Measurements from ENCODE around the gene PHF20.
"Not testable (repeated sequence)": the region's sequence is repeated elsewhere in the genome, so short reads cannot be mapped to it uniquely, and the experiment has no call there.

PHF20 gene

DNA sequence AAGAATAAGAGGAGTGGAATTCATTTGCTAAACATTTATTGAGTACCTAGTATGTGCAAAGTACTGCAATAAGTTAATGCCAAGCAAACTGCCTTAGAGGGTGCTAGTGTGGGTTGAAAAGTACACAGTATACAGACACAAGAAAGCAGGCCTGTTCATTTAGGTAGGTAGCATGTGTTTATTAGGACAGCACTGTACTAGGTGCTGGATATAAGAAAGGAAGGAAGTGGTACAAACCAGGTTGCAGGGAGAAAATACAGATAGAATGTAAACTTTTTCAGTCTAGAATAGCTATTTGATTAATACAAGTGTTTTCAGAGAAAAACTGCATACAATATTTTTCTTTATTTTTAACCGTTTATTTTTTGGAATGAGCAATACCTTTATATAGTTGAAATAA, 68.1 kb downstream of the PHF20 start:
- no peak for DNase-seq (ENCODE audit: low spot score)

DNA sequence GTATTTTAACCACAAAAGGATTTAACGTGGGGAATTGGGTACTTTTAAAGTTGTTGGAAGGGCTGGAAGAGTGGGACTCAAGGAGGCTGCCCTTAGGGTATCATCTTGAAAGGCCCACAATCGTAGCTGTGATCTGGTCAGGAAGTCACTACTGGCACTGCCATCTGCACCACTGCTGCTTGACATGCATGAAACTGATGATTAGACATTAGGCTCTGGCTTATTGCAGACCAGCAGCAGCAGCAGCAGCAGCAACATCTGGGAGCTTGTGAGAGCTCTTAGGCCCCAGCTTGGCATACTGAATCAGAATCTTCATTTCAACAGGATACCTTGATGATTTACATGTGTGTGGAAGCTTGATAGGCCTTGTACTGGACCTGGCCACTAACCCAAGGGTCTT, 68.6 kb downstream of the PHF20 start:
- no peak for DNase-seq (ENCODE audit: low spot score)

DNA sequence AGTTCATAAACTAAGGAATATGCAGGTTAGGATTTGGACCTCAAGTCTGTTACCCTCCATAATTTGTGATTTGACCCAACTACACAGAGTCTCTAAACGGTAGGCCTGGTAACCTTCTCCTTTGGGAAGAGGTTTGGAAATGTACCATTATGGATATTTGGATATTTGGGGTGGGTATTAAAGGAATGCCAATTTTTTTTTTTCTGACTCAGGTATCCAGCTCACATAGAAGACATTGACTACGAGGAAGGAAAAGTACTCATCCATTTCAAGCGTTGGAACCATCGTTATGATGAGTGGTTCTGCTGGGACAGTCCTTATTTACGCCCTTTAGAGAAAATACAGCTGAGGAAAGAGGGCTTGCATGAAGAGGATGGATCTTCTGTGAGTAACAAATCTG, 70.5 kb downstream of the PHF20 start:
- no peak for DNase-seq (ENCODE audit: low spot score)

DNA sequence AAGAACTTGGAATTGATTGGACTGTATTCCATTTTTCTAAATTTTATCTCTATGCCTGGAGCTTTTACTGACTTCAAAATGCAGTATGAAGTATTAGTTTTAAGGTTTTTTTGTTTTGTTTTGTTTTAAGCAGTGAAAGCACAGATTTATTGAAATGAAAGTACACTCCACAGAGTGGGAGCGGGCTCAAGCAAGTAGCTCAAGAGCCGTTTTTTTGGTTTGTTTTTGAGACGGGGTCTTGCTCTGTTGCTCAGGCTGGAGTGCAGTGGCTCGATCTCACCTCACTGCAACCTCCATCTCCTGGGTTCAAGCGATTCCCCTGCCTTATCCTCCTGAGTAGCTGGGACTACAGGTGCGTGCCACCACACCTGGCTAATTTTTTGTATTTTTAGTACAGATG, 72.1 kb downstream of the PHF20 start:
- DNase-seq (ENCODE audit: low spot score): not testable (repeated sequence)

DNA sequence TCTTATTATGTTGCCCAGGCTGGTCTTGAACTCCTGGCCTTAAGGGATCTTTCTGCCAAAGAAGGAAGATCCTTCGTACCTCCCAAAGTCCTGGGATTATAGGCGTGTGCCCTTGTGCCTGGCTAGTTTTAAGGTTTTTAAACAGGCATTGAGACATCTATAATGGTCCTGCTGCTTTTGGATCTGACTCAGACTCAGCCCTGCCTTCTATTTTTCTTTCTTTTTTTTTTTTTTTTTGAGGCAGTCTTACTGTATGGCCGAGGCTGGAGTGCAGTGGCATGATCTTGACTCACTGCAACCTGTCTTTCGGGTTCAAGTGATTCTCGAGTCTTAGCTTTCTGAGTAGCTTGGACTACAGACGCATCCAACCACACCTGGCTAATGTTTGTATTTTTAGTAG, 73.7 kb downstream of the PHF20 start:
- no peak for DNase-seq (ENCODE audit: low spot score)

DNA sequence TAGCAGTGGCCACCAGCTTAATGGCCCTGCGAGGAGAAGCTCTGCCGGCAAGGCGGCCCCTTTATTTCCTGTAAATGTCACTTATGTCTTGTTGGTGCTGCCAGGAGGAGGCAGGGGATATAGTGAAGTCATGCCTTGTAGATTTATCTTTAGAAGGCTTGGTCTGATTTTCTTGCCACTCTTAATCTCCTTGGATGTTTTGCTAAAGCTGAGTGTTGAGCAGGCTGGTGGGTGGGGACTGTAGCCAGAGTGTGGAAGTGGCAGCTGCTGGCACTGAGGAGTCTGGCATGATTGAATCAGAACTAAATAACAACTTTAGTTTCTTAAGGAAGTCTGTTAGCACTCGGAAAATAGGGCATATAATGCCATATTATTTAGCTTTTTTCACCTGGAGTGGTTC, 77.9 kb downstream of the PHF20 start:
- no peak for DNase-seq (ENCODE audit: low spot score)

DNA sequence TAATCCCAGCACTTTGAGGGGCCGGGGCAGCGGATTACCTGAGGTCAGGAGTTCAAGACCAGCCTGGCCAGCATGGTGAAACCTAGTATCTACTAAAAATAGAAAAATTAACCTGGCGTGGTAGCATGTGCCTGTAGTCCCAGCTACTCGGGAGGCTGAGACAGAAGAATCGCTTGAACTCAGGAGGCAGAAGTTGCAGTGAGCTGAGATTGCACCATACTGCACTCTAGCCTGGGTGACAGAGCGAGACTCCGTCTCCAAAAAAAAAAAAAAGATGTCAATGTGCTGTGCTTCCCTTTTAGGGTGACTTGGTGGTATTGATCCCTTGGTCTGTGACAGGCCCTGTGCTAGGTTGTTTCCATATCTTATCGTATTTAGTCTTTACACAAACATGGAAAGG, 79.8 kb downstream of the PHF20 start:
- not testable (repeated sequence) for DNase-seq (ENCODE audit: low spot score)

DNA sequence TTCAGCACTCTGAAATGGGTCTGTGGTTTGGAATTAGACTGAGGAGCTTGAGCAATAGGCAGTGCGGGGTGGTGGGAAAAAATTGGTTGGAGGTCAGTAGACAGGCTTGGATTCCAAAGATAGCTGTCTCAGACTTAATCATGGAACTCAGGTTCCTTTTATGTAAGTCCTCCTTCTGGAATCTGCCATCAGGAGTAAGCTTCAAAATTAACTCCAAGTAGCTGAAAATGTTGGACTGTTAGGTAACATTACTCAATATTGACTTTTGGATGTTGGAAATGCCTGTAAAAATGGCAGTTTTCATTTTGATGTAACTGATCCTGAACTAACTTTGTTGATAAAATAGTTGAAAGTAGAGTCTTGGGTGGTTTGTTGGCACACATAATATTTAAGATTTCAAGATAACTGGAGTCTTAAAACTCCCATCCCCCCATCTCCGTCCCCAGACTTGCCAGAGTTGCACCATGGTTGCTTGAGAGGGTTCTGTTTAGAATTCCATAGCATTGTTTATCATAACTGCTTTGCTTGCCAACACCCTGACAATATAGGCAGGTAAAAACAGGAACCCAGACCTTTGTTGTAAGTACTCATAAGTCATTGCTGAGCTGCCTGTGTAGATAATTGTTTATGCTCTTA, 83.0 kb downstream of the PHF20 start:
- DNase-seq (ENCODE audit: low spot score): no peak

DNA sequence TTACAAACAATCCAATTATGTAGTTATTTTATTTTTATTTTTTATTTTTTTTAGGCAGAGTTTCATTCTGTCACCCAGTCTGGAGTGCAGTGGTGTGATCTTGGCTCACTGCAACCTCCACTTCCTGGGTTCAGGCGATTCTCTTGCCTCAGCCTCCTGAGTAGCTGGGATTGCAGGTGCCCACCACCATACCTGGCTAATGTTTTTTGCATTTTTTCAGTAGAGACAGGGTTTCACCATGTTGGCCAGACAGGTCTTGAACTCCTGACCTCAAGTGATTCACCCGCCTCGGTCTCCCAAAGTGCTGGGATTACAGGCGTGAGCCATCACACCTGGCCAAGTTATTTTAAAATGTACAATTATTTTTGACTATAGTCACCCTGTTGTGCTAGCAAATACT, 83.8 kb downstream of the PHF20 start:
- not testable (repeated sequence) for DNase-seq (ENCODE audit: low spot score)

DNA sequence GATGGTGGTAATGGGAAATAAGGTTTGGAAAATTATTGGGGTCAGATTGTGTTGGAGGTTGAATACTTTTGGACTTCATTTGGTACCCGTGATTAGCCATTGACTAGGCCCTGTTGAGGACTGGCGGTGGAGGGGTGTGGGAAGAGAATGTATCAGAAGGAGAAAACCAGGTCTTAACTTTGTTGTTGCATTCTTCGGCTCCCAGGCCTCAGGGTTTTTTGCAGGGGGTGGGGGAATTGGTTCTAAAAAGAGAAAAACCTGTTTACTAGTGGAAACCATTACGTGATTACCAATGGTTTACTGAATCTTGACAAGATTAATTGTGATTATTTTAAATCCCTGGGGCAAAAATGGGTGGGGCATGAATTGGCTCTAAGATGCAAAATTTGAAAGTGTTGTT, 85.1 kb downstream of the PHF20 start:
- no peak for DNase-seq (ENCODE audit: low spot score)

DNA sequence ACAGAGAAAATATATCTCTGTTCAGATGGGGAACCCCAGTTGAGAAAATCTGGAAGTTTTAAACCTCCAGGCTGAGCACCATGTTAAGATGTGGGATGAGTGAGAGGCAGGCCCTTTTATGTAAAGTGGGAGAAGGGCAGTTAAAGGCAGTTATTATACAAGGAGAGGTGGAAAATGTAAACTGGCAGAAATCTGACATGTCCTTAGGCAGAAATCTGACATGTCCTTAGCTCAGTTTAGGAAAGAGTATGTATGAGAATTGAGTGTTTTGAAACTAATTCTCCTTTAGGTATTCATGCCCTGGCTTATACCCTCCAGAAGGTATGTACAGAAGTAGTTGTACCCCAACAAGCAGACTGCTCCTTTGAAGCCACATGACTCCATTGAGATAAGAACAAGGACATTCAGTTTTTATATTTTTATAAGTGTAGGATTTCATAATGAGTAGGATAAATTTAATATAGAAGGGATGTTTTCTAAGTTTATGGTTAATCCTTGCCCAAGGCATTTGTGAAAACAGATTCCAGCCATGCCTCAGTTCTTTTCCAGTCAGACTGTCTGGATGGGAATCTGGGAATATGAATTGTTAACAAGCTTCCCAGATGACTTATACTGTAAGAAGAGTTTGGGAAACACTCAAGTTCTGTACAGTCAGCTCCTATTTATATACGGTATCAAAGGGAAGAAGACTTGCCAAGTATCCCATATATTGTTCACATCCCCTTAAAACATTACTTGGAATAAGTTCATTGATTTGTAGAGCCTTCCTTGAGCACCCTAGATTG, 94.8 kb downstream of the PHF20 start:
- DNase-seq (ENCODE audit: low spot score): no peak

DNA sequence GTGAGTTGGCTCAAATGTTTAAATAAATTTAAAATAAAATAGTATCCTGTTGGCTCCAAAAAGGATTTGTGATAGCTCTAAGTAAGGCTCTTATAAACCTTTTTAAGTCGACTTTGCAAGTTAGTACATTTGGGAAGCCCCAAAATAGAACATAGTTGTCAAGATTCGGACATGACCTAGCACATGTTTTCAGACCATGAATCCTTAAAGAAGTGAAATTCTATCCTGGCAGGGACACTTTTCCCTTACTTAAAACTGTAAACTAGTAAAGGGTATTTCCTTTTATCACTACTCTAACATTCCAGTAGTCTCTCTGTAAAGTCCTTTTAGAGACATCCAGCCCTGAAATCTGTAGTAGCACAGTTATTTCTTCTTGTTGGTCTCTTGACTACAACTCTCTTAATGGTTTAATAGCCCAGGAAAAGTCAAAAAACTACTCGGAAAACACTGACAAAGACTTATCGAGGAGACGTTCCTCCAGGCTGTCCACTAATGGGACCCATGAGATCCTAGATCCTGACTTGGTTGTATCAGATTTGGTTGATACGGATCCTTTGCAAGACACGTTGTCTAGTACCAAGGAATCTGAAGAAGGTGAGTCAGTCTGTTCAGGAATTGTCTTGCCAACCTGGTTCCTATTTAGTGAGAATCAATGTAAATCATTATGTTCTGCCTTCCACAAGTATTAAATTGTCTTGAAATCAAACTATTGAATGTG, 98.9 kb downstream of the PHF20 start:
- no peak for DNase-seq (ENCODE audit: low spot score)

DNA sequence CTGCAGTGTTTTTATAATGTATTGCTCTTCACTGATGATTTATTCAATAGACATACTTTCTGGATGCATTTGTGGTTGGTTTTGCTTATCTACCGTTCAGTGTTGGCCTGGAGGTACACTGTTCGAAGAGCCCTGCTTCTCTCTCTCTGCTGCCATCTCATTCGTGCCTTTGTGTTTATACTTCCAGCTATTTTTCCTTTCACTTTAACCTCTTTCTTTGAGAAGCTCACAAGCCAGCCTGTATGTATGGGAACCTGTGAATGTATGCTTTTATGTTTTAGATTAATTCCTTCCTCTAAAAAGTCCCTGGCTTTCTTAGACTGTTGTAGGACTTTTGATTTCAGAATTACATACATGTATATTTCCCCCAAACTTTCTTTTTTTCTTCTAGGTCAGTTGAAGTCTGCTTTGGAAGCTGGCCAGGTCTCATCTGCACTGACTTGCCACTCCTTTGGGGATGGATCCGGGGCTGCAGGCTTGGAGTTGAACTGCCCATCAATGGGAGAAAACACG, 99.5 kb downstream of the PHF20 start:
- peak; percentile 21 for DNase-seq (ENCODE audit: low spot score)

DNA sequence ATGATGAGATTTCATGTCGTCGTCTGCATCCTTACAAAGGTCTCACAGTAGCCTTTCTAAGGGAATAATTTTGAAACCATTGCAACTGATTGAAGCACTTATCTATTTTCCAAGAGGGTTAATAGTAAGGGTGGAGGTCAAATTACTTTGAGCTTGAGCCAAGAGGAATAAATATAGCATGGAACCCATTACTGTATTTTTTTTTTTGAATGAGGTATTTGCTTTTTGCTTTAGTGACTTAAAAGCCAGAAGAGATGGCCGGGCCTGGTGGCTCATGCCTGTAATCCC, 104.2 kb downstream of the PHF20 start:
- DNase-seq (ENCODE audit: low spot score): no peak

DNA sequence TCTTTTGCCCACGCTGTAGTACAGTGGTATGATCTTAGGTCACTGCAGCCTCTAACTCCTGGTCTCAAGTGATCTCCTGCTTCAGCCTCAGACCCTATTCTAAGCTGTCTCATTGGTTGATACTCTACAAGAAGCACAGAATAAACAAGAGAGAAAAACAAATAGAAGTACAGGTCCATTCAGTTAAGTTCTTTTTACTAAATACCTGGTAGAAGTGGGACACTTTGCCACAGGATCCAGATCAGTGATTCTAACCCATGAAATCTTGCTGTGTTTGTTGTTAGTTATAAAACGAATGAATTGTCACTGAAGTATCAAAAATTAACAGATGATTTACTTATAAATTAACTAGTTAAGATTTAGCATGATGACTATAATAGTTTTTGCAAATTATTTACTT, 105.8 kb downstream of the PHF20 start:
- no peak for DNase-seq (ENCODE audit: low spot score)

DNA sequence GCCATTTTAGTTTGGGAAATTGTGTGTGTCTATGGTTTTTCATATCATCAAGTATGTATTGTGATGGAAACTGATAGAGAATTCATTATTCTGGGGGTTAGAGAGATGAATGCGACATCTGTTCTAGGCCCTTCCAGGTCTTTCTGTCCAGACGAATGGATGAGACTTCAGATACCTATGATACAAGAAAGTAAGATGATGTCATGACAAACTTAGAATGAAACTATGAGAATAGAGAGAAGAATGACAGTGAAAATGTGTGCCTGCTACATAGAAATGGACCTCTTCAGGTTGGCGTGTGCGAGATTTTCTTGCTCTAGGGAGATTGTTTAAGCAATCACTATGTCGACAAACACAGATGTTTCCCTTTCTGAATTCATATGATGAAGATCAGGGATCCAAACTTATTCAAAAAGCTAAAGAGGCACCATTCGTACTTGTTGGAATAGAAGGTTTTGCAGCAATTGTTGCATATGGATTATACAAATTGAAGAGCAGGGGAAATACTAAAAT, 106.4 kb downstream of the PHF20 start:
- no peak for DNase-seq (ENCODE audit: low spot score)

DNA sequence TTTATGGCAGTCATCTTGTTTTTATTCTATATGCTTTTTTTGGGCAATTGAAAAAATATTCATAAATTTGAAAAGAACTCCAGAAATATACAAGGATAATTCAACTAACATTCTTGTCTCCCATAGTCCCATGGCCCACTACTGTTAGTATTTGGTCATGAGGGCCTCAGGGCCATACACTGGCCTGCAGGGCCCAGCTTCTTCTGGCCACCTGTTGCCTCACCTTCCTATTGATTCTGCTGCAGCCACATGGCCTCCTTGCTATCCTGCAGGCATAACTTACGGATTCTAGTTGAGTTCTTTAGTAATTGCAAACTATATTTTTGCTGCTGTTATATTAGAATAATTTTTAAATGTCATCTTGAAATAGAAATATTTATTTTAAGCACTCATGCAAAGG, 109.9 kb downstream of the PHF20 start:
- no peak for DNase-seq (ENCODE audit: low spot score)

DNA sequence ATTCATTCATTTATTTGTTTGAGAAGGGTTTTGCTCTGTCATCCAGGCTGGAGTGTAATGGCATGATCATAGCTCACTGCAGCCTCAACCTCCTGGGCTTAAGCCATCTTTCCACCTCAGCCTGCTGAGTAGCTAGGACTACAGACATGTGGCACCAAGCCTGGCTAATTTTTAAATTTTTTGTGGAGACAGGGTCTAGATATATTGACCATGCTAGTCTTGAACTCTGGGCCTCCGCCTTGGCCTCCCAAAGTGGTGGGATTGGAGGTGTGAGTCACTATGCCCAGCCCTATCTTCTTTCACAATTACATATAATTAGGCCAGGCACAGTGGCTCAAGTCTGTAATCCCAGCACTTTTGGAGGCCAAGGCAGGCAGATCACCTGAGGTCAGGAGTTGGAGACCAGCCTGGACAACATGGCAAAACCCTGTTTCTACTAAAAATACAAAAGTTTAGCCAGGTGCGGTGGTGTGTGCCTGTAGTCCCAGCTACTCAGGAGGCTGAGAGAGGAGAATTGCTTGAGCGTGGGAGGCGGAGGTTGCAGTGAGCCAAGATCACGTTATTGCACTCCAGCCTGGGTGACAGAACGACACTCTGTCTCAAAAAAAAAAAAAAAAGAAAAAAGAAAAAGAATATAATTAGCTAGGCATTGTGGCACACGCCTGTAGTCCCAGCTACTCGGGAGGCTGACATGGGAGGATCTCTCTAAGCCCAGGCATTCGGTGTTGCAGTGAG, 110.8 kb downstream of the PHF20 start:
- DNase-seq (ENCODE audit: low spot score): not testable (repeated sequence)

DNA sequence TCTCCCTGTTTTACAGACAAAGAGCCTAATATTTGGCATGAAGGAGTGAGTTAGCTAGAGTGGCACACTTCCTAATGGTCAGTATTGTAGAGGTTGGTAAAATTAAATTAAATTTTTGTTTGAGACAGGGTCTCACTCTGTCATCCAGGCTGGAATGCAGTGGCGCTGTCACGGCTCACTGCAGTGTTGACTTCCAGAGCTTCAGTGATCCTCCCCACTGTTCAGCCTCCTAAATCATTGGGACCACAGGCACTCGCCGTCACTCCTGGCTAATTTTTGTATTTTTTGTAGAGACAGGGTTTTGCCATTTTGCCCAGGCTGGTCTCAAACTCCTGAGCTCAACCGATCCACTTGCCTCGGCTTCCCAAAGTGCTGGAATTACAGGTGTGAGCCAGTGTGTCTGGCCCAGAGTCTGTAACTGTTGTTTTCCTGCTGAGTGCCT, 111.5 kb downstream of the PHF20 start:
- no peak for DNase-seq (ENCODE audit: low spot score)

DNA sequence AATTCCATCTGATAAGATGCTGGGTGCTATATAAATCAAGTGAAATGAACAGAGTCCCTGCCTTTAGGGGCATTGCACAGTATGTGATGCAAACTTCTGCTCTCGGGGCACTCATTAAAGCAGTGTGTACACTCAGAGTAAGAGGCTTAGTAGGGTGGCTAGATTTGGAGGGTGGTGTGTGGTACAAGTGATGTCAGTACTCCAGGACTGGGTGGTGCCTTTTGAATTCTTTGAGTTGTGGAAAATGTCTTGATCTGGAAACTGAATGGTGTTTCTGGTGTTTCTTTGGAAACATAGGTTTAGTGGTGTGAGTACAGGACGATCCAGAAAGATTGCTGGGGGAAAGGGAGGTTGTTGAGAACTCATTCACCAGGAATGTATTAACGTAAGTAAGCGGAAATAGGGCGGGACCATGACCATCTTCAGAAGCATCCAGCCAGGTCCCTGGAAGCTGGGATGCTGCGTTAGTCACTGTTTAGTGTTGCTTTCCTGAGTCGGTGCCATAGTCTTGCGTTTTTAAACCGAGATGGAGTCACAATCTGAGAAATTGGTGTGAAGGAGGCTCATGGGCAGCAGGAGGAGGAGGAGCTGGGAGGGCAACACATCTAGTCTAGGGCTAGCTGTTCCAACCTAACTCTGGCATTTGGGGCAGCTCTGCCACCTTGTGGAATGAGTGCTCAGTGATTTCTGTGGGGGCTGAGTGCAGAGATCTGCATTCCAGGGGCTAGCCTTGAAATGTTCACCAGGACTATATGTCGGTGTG, 112.1 kb downstream of the PHF20 start:
- peak; percentile 61 for DNase-seq (ENCODE audit: low spot score)

DNA sequence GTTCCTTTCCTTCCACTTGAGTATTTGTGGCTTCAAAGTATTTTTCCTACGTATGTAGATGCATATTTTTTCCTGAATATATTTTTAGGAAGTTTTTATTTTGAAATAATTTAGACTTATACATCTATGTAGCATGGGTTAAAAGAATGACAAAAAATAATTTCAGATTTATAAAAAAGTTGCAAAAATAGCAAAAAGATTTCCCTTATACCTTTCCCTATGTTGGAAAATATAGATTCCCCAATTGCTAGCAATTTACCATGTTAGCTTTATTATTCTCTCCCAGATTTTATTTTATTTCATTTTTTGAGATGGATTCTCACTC, 112.7 kb downstream of the PHF20 start:
- no peak for DNase-seq (ENCODE audit: low spot score)

DNA sequence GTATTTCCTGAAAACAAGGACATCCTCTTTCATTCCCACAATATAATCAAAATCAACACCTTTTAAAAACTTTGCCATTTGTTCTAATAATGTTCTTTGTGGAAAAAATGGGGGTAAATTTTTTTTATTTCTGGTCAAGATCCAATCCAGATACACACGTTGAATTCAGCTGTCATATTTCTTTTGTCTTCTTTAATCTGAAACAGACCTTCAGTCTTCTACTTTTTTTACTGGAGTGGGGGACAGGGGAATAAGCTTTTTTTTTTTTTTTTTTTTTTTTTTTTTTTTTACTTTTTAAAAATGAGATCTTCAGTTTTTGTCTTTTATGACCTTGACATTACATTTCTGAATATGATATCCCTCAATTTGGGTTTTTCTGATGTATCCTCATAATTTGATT, 113.4 kb downstream of the PHF20 start:
- no peak for DNase-seq (ENCODE audit: low spot score)

All from hematopoietic multipotent progenitor cell treated with erythropoietin and hydrocortisone succinate and interleukin-3 and kit ligand, for 15 days (in vitro differentiated cells).